ENCODE data around the gene THEMIS2.

DNA sequence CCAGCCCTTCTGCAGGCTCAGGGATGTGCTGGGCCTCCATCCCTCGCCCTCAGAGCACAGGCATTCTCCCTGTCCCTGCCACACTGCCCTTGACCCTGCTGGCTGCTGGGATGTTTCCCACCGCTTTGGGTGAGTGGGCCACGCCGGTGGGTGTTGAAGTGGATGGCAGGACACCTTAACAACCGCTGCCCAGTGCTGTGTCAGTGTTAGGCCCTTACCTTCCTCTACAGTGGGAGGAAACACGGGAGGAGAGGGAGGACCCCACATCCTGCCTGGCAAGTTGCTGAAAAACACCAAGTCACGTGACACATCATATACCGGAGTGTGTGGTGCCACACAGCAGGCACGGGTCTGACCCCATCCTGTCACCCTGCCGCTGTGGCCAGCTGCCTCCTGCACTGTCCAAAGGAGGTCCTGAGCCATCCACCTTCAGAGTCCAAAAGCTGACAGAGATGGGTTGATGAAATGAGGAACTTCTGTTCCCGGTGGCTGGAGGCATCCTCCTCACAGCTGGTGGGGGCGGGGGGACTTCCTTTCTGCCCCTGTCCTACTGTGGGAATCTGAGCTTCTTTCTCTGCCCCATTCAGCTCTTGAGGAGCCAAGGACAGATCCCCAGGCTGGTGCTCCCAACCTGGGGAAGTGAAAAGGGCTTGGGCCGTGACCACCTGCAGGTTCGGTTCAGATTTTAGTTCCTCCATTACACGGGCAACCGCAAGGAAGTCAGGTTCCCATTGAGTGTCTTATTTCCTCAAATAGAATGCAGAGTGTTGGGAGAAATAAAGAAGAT lies 3.2 kb upstream of the THEMIS2 start:
- TF ChIP-seq, protein P1, sequence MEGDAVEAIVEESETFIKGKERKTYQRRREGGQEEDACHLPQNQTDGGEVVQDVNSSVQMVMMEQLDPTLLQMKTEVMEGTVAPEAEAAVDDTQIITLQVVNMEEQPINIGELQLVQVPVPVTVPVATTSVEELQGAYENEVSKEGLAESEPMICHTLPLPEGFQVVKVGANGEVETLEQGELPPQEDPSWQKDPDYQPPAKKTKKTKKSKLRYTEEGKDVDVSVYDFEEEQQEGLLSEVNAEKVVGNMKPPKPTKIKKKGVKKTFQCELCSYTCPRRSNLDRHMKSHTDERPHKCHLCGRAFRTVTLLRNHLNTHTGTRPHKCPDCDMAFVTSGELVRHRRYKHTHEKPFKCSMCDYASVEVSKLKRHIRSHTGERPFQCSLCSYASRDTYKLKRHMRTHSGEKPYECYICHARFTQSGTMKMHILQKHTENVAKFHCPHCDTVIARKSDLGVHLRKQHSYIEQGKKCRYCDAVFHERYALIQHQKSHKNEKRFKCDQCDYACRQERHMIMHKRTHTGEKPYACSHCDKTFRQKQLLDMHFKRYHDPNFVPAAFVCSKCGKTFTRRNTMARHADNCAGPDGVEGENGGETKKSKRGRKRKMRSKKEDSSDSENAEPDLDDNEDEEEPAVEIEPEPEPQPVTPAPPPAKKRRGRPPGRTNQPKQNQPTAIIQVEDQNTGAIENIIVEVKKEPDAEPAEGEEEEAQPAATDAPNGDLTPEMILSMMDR (IDR thresholded peaks at IDR 0.05; ENCODE audit: poor library complexity, severe bottlenecking) = no peak
- no peak for TF ChIP-seq EZH2 (IDR thresholded peaks at IDR 0.05; ENCODE audit: borderline replicate concordance, insufficient read depth, low read length, poor library complexity, severe bottlenecking)
- TF ChIP-seq, protein P2, sequence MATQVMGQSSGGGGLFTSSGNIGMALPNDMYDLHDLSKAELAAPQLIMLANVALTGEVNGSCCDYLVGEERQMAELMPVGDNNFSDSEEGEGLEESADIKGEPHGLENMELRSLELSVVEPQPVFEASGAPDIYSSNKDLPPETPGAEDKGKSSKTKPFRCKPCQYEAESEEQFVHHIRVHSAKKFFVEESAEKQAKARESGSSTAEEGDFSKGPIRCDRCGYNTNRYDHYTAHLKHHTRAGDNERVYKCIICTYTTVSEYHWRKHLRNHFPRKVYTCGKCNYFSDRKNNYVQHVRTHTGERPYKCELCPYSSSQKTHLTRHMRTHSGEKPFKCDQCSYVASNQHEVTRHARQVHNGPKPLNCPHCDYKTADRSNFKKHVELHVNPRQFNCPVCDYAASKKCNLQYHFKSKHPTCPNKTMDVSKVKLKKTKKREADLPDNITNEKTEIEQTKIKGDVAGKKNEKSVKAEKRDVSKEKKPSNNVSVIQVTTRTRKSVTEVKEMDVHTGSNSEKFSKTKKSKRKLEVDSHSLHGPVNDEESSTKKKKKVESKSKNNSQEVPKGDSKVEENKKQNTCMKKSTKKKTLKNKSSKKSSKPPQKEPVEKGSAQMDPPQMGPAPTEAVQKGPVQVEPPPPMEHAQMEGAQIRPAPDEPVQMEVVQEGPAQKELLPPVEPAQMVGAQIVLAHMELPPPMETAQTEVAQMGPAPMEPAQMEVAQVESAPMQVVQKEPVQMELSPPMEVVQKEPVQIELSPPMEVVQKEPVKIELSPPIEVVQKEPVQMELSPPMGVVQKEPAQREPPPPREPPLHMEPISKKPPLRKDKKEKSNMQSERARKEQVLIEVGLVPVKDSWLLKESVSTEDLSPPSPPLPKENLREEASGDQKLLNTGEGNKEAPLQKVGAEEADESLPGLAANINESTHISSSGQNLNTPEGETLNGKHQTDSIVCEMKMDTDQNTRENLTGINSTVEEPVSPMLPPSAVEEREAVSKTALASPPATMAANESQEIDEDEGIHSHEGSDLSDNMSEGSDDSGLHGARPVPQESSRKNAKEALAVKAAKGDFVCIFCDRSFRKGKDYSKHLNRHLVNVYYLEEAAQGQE (IDR thresholded peaks at IDR 0.05; ENCODE audit: borderline replicate concordance) = no peak

All from neural cell (in vitro differentiated cells).